ENCODE data around the gene CHRNA5.

GRCh38 chr15:78630886-78631633 is 65.7 kb downstream of the CHRNA5 start:
- TF ChIP-seq BHLHE40 (IDR thresholded peaks at IDR 0.05; ENCODE audit: borderline replicate concordance) (no peak), SP1 (IDR thresholded peaks at IDR 0.05) (no peak), SUZ12 (IDR thresholded peaks at IDR 0.05) (no peak), ARNT (IDR thresholded peaks at IDR 0.05) (no peak), HDGF (IDR thresholded peaks at IDR 0.05; ENCODE audit: borderline replicate concordance) (no peak), LEF1 (IDR thresholded peaks at IDR 0.05; ENCODE audit: borderline replicate concordance) (no peak), NFRKB (IDR thresholded peaks at IDR 0.05) (no peak)
